ENCODE measurements around the gene AFF3. TPM values are rescaled to one million over a fixed set of nuclear protein-coding genes. Genes with fewer than 3 reads are reported as not detected.

Gene AFF3
- total RNA-seq, 4 donors from 2014 or later = 8.5 to 77.2 (median 27.1) TPM

GRCh38 chr2:99695130-99695943, 447.1 kb downstream of the AFF3 start:
- no peak for DNase-seq
- no peak for TF ChIP-seq POLR2A (IDR thresholded peaks at IDR 0.05)
- TF ChIP-seq, protein P1, sequence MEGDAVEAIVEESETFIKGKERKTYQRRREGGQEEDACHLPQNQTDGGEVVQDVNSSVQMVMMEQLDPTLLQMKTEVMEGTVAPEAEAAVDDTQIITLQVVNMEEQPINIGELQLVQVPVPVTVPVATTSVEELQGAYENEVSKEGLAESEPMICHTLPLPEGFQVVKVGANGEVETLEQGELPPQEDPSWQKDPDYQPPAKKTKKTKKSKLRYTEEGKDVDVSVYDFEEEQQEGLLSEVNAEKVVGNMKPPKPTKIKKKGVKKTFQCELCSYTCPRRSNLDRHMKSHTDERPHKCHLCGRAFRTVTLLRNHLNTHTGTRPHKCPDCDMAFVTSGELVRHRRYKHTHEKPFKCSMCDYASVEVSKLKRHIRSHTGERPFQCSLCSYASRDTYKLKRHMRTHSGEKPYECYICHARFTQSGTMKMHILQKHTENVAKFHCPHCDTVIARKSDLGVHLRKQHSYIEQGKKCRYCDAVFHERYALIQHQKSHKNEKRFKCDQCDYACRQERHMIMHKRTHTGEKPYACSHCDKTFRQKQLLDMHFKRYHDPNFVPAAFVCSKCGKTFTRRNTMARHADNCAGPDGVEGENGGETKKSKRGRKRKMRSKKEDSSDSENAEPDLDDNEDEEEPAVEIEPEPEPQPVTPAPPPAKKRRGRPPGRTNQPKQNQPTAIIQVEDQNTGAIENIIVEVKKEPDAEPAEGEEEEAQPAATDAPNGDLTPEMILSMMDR (IDR thresholded peaks at IDR 0.05) = no peak
- Histone ChIP-seq H3K36me3 (no peaks in the 10 kb centered on the region), H3K4me1 (no peaks in the 10 kb centered on the region), H3K9me3 (no peaks in the 10 kb centered on the region), H3K4me3 (no peak overlapping the region), H3K27ac (no peak overlapping the region), H3K27me3 (no peaks in the 10 kb centered on the region)
- intact Hi-C loops (cut with DNase I; ENCODE audit: low total_unique reads) = no loop called here

DNA sequence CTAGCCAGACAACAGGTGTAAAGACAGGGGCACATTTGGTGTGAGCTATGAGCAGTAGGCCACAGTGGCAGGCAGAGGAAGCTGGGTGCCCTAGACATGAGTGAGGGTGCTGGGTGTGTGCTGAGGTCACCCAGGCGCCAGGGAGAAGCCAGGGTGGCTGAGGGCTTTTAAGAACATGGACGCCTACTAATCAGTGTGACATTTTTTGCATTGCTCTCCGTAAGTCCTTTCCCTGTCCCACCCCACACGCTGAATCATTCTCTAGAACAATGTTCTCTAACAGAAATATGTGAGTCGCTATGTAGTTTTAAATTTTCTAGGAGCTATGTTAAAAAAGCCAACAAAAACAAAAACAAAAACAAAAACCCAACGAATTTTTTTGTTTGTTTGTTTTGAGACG, 448.1 kb downstream of the AFF3 start:
- no peaks in the 10 kb centered on the region for H3K4me1 ChIP-seq
- H3K4me3 ChIP-seq = no peak overlapping the region
- H3K27ac ChIP-seq = no peak overlapping the region
- H3K9me3 ChIP-seq = no peaks in the 10 kb centered on the region
- TF ChIP-seq, protein P1 (IDR thresholded peaks at IDR 0.05) = no peak
- no peak for TF ChIP-seq POLR2A (IDR thresholded peaks at IDR 0.05)
- intact Hi-C loops (cut with DNase I; ENCODE audit: low total_unique reads) = no loop called here
- H3K36me3 ChIP-seq = no peaks in the 10 kb centered on the region
- no peaks in the 10 kb centered on the region for H3K27me3 ChIP-seq
- no peak for DNase-seq

DNA sequence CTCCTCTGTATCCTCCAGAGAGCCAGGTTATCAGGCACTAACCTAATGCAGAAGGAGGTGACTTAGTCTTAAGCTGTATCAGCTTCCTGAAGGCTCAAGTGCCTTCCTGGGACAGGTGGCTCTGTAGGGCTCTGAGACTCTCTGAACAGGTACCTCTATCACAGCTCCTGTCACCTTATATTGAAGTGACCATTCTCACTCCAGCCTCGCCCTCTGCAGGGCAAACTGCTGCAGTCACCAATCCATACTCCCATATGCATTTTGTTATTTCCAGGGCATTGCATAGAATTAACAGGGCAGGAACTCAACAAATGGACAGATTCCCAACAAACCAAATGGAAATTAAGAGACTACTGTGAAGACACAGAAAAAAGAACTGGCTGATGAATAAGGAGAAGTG, 449.6 kb downstream of the AFF3 start:
- no peak overlapping the region for H3K4me3 ChIP-seq
- TF ChIP-seq, protein P1 (IDR thresholded peaks at IDR 0.05) = no peak
- no peaks in the 10 kb centered on the region for H3K4me1 ChIP-seq
- H3K27ac ChIP-seq = no peak overlapping the region
- DNase-seq = no peak
- H3K27me3 ChIP-seq = no peaks in the 10 kb centered on the region
- H3K9me3 ChIP-seq = no peaks in the 10 kb centered on the region
- no peaks in the 10 kb centered on the region for H3K36me3 ChIP-seq
- intact Hi-C loops (cut with DNase I; ENCODE audit: low total_unique reads) = no loop called here

DNA sequence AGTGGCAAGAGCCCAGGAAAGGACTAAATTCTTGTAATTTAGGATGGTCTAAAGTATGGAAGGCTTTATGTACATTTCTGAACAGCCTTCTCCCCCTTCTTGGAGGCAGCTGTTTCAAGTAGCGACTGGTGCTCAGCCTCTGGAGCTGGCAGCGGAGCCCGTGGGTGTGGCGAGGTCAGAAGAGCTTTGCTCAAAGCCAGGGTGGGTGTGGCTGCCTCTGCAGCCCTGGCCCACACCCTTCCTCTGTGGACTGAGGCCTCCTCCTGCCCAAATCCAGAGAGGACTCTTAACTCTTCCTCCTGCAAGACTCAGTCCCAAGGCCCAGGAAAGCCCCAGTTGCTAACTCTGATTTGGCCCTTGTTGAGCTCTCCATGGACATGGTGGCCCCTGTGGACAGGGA, 450.5 kb downstream of the AFF3 start:
- Histone ChIP-seq H3K27me3 (no peaks in the 10 kb centered on the region), H3K4me1 (no peaks in the 10 kb centered on the region), H3K4me3 (no peak overlapping the region), H3K9me3 (no peaks in the 10 kb centered on the region), H3K27ac (no peak overlapping the region), H3K36me3 (no peaks in the 10 kb centered on the region)
- intact Hi-C loops (cut with DNase I; ENCODE audit: low total_unique reads) = no loop called here
- TF ChIP-seq, protein P1 (IDR thresholded peaks at IDR 0.05) = no peak
- no peak for TF ChIP-seq POLR2A (IDR thresholded peaks at IDR 0.05)
- DNase-seq = no peak

DNA sequence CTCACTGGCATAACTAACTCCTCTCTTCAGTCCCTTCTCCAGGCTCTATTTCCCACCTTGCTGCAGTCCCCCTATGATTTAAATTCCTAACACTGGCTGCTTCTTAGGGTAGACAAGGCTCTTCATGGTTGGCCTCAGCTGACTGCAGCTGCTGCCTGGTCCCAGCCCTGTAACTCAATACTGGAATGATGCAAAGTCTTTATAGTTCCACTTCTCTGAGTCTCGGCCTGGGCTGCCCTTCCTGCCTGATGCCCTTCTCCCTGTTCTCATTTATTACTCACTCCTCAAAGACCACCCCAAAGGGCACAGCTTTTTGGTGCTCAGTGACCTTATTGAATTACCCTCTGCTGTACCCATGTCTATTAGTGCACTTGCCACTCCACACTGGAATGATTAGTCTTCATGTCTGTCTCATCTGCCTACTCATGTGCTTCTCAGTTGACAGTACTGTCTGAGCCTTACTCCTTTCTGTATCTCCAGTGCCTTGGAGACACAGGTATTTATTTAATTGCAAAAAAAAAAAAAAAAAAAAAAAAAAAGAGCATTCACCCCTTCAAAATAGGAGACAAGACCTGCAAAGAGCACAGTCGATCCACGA, 453.1 kb downstream of the AFF3 start:
- Histone ChIP-seq H3K27ac (no peak overlapping the region), H3K27me3 (no peaks in the 10 kb centered on the region), H3K4me1 (no peaks in the 10 kb centered on the region), H3K9me3 (no peaks in the 10 kb centered on the region), H3K4me3 (no peak overlapping the region), H3K36me3 (no peaks in the 10 kb centered on the region)
- intact Hi-C loops (cut with DNase I; ENCODE audit: low total_unique reads) = no loop called here
- TF ChIP-seq, protein P1 (IDR thresholded peaks at IDR 0.05) = no peak
- TF ChIP-seq POLR2A (IDR thresholded peaks at IDR 0.05) = no peak
- DNase-seq = no peak

Data from uterus (tissue), 4 donors.